A673 (cell line): Measurements from ENCODE around the gene TMEM63B. TPM values are rescaled to one million over a fixed set of nuclear protein-coding genes. Genes with fewer than 3 reads are reported as not detected.

Experiments used
- BruUV-seq: library from RNA; stranded (reverse); fragments of 400-500 nt; replicated peaks from 2 replicates; lab custom pipeline; 2021; lab: Mats Ljungman, UMichigan
- CTCF ChIA-PET: fragments of 300-600 bp; sonication (Branson Sonifier 250); formaldehyde crosslinking; loops from one replicate; lab custom pipeline; 2022; ENCODE audit warnings: antibody characterized with exemption; lab: Charles Lee
- POLR2A ChIA-PET: fragments of 300-600 bp; sonication (Branson Sonifier 250); formaldehyde crosslinking; loops from one replicate; lab custom pipeline; 2022; ENCODE audit warnings: antibody characterized with exemption; ENCODE audit not compliant: low non-redundant PET; lab: Charles Lee
- DNase-seq: peaks from one replicate; pipeline ENCODE4 v3.0.0-alpha.2; 2015; ENCODE audit warnings: low spot score
- H3K27ac ChIP-seq: fragments of 200-600 bp; sonication (generic); 2 replicates; pipeline ENCODE4 v1.5.1; 2016; ENCODE audit warnings: mixed run types, low read depth, mild to moderate bottlenecking, mixed read lengths, antibody characterized with exemption, low read length; ENCODE audit not compliant: poor library complexity, severe bottlenecking
- H3K27me3 ChIP-seq: fragments of 200-600 bp; sonication (generic); replicated peaks from 2 replicates; pipeline ENCODE4 v1.6.1; 2017; ENCODE audit warnings: mixed run types, low read depth, mild to moderate bottlenecking, mixed read lengths, antibody characterized with exemption, low read length; ENCODE audit not compliant: insufficient read depth, poor library complexity
- H3K36me3 ChIP-seq: fragments of 200-600 bp; sonication (generic); 2 replicates; pipeline ENCODE4 v1.6.1; 2016; ENCODE audit warnings: mixed run types, mild to moderate bottlenecking, mixed read lengths, antibody characterized with exemption, low read length; ENCODE audit not compliant: insufficient read depth, poor library complexity, severe bottlenecking
- H3K4me1 ChIP-seq: fragments of 200-600 bp; sonication (generic); 2 replicates; pipeline ENCODE4 v1.6.1; 2017; ENCODE audit warnings: mixed run types, mild to moderate bottlenecking, mixed read lengths, antibody characterized with exemption, low read length; ENCODE audit not compliant: insufficient read depth, poor library complexity, severe bottlenecking
- H3K4me3 ChIP-seq: fragments of 200-600 bp; sonication (generic); 2 replicates; pipeline ENCODE4 v1.5.1; 2016; ENCODE audit warnings: low read depth, mixed run types, mild to moderate bottlenecking, mixed read lengths, low read length; ENCODE audit not compliant: poor library complexity, severe bottlenecking
- H3K9me3 ChIP-seq: fragments of 200-600 bp; sonication (generic); 2 replicates; pipeline ENCODE4 v1.6.1; 2016; ENCODE audit warnings: mixed run types, low read depth, mild to moderate bottlenecking, mixed read lengths, antibody characterized with exemption, low read length; ENCODE audit not compliant: poor library complexity, severe bottlenecking
- EZH2 ChIP-seq: fragments of 200-600 bp; sonication (generic); IDR thresholded peaks from 2 replicates; pipeline ENCODE4 v1.6.1; 2017; ENCODE audit warnings: borderline replicate concordance, low read depth, mild to moderate bottlenecking, mixed read lengths, antibody characterized with exemption, low read length; ENCODE audit not compliant: poor library complexity, severe bottlenecking
- intact Hi-C: fragments of 100-400 bp; cut with micrococcal nuclease; formaldehyde crosslinking; loops from one replicate; pipeline ENCODE4 v1.10.0; 2022; ENCODE audit not compliant: unreplicated experiment
- total RNA-seq: library from RNA; stranded (reverse); gene quantifications from 2 replicates; pipeline ENCODE4 v1.2.3, GENCODE V29; 2021
- TF ChIP-seq, protein P1 (sequence below): fragments of 300-800, 200-600 bp; sonication (generic); conservative IDR thresholded peaks from 2 replicates; pipeline ENCODE4 v1.5.1; 2017; ENCODE audit warnings: low read depth, mild to moderate bottlenecking, antibody characterized with exemption, low read length, moderate library complexity, mixed read lengths

Gene TMEM63B
- total RNA-seq, 1 experiment from 2014 or later, result 32.0 TPM

DNA sequence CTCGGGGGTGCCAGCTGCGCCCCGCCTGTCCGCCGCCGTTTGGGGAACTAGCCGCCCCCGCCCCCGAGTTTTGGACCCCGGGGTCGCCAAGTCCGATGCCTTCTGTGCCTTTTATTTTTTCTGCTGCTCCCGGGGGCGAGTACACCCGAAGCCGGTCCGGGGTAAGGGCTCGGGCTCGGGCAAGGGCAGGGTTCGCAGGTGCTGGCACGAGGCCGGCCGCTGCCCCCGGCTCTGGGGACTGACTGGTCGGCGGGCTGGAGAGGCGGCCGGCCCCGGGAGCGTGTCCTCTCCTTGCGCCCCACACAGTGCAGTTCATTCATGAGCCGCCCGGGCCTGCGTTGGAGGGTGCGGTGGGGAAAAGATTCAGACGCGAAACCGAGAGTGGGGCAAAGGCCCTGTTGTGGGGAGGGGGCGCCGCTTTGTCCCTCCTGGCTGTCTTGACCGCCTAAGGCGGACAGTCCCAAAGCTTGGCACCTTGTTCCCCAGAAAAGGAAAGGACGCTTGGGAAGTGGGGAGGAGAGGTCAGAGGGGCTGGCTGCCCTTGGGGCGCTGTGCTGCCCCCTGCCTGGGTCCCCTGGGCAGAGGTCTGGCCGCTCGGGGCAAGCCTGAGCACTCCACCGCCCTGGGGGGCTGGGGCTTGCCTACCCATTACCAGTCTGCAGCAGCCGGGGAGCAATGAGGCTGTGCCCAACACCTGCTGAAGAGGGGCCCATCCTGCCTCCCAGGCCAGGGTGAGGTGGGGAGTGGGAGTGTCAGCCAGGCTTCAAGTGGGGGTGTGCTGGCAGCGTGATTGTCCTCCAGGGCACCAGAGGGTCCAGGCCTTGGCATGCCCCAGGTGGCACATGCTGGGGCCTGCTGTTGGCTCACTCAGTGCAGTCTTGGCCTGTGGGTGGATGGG is 915 bp downstream of the TMEM63B start:
- Histone ChIP-seq H3K36me3 (no peaks in the 10 kb centered on the region), H3K27ac (peak overlapping the region; percentile 83), H3K4me3 (peak overlapping the region; percentile 83), H3K9me3 (no peaks in the 10 kb centered on the region), H3K27me3 (no peaks in the 10 kb centered on the region), H3K4me1 (peaks cover 30% of the 10 kb centered on the region)
- CTCF ChIA-PET, result interaction anchor here (0.7 kb wide), 1 partner anchor 128 kb away, joined by 9 read pairs; no protein-coding TSS in a partner anchor
- POLR2A ChIA-PET, result interaction anchor here (0.5 to 0.6 kb wide), 3 partner anchors 358 to 949 kb away, joined by 3 to 11 read pairs (median 8); partner anchors contain the start of gene VEGFA
- intact Hi-C loops, result no loop called here
- no peak for TF ChIP-seq EZH2
- TF ChIP-seq, protein P1, sequence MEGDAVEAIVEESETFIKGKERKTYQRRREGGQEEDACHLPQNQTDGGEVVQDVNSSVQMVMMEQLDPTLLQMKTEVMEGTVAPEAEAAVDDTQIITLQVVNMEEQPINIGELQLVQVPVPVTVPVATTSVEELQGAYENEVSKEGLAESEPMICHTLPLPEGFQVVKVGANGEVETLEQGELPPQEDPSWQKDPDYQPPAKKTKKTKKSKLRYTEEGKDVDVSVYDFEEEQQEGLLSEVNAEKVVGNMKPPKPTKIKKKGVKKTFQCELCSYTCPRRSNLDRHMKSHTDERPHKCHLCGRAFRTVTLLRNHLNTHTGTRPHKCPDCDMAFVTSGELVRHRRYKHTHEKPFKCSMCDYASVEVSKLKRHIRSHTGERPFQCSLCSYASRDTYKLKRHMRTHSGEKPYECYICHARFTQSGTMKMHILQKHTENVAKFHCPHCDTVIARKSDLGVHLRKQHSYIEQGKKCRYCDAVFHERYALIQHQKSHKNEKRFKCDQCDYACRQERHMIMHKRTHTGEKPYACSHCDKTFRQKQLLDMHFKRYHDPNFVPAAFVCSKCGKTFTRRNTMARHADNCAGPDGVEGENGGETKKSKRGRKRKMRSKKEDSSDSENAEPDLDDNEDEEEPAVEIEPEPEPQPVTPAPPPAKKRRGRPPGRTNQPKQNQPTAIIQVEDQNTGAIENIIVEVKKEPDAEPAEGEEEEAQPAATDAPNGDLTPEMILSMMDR, result no peak
- no peak for DNase-seq
- no TSS peak for BruUV-seq

DNA sequence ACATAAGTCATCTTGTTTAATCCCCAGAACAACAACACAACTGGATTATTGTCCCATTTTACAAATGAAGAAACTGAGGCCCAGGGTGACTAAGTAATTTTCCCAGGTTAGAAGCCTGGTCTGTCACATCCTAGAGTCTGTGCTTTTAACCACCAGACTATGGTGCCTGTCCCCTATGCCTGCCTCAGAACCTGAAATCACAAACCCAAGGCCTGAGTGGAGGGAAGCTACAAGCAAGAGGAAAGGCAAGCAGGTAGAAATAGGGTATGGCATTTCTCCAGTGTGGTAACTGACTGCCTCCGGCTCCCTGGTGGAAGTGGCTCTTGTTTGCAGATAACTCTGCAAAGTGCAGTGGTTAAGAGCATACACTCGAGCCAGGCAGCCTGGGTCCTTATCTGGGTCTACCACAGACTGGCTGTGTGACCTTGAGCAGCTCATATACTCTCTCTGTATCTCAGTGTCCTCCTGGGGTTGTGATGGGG is 2.5 kb downstream of the TMEM63B start:
- no peak overlapping the region for H3K4me3 ChIP-seq
- intact Hi-C loops, result no loop called here
- H3K27ac ChIP-seq, result no peak overlapping the region
- no TSS peak for BruUV-seq
- no peaks in the 10 kb centered on the region for H3K27me3 ChIP-seq
- DNase-seq, result no peak
- H3K9me3 ChIP-seq, result no peaks in the 10 kb centered on the region
- no peaks in the 10 kb centered on the region for H3K36me3 ChIP-seq
- peaks cover 34% of the 10 kb centered on the region for H3K4me1 ChIP-seq
- CTCF ChIA-PET, result no interaction called here
- POLR2A ChIA-PET, result no interaction called here
- no peak for TF ChIP-seq EZH2
- TF ChIP-seq, protein P1, result no peak

DNA sequence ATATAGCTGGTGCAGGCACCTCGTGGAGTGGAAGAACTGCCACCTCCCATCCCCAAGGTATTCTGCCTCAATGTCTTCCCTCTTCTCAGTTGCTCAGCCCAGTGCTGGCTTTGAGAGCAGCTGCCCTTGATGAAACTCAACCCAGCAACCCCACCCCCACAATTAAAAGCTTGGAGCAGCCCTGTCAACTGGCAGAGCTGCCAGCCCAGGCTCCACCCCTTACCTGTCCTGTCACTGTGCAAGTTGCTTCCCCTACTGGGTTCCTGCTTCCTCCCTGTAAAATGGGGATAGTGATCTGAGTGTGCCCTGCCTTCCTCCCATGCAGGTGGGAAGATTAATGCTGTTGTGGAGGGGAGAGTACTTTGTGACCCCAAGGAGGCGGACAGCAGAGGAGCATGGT is 4.5 kb downstream of the TMEM63B start:
- intact Hi-C loops, result no loop called here
- H3K9me3 ChIP-seq, result no peaks in the 10 kb centered on the region
- BruUV-seq, result no TSS peak
- no peak for DNase-seq
- POLR2A ChIA-PET, result interaction anchor here (0.6 kb wide), 1 partner anchor 342 kb away, joined by 4 read pairs; no protein-coding TSS in a partner anchor
- no peaks in the 10 kb centered on the region for H3K36me3 ChIP-seq
- no peak overlapping the region for H3K4me3 ChIP-seq
- H3K27ac ChIP-seq, result no peak overlapping the region
- TF ChIP-seq EZH2, result no peak
- peaks cover 40% of the 10 kb centered on the region for H3K4me1 ChIP-seq
- no peaks in the 10 kb centered on the region for H3K27me3 ChIP-seq
- CTCF ChIA-PET, result no interaction called here
